AG04450 (cell line): ENCODE results near the gene FAM3A. TPM values are rescaled to one million over a fixed set of nuclear protein-coding genes. Genes with fewer than 3 reads are reported as not detected.

Experiments
- CTCF ChIA-PET: fragments of 300-600, 350-600 bp; formaldehyde crosslinking; extraction: SDS; loops from one replicate; lab custom pipeline; 2022; ENCODE audit warnings: antibody characterized with exemption, inconsistent platforms; lab: Charles Lee
- POLR2A ChIA-PET: fragments of 350-600 bp; formaldehyde crosslinking; extraction: SDS; loops from one replicate; lab custom pipeline; 2021; ENCODE audit warnings: antibody characterized with exemption, inconsistent platforms; lab: Yijun Ruan, JAX
- DNase-seq: peaks from one replicate; pipeline ENCODE4 v3.0.0-alpha.2; 2011; ENCODE audit warnings: low read depth, low spot score
- H3K27ac ChIP-seq: one replicate; pipeline ENCODE4 v1.5.1; 2012; ENCODE audit warnings: low read depth, low read length, control low read depth
- H3K27me3 ChIP-seq: one replicate; pipeline ENCODE4 v1.6.0; 2012; ENCODE audit warnings: low read length; ENCODE audit not compliant: control insufficient read depth, insufficient read depth
- H3K4me3 ChIP-seq: 2 replicates; pipeline ENCODE4 v1.5.1; 2011; ENCODE audit warnings: mild to moderate bottlenecking, low read depth, low read length, control low read depth
- H3K9me3 ChIP-seq: 2 replicates; pipeline ENCODE4 v1.5.1; 2012; ENCODE audit warnings: low read length; ENCODE audit not compliant: control insufficient read depth, insufficient read depth
- polyA plus RNA-seq: library from polyadenylated mRNA; depleted of rRNA; stranded (reverse); fragments of >200 nt; gene quantifications from 2 replicates; pipeline ENCODE4 v1.2.3, GENCODE V29; 2011
- TF ChIP-seq, protein P1 (sequence below): IDR thresholded peaks from 2 replicates; pipeline ENCODE4 v1.5.1; 2011; ENCODE audit warnings: low read depth, low read length, control low read depth, inconsistent platforms

Gene FAM3A
- polyA plus RNA-seq, 1 experiment, result 15.5 TPM

DNA sequence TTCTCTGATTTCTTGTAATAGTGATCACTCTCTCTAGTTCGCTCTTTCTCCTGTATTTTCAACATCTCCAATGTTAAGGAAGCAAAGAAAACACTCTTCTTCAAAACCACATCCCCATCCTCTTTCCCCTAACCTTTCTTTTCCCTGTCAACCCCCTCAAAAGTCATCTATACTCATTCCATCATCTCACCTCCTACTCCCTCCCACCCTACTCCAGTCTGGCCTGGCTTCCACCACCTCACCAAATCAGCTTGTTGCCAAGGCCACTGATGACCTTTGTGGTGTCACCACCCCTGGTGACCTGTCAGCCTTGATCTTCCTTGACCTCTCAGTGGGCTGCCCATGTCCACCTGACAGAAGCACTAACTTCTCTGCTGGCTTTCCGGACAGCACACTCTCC is 2.3 kb downstream of the FAM3A start:
- ChIA-PET POLR2A (no interaction called here), CTCF (interaction anchor here (0.8 kb wide), 1 partner anchor 115 kb away, joined by 3 read pairs; no protein-coding TSS in a partner anchor)
- TF ChIP-seq, protein P1, sequence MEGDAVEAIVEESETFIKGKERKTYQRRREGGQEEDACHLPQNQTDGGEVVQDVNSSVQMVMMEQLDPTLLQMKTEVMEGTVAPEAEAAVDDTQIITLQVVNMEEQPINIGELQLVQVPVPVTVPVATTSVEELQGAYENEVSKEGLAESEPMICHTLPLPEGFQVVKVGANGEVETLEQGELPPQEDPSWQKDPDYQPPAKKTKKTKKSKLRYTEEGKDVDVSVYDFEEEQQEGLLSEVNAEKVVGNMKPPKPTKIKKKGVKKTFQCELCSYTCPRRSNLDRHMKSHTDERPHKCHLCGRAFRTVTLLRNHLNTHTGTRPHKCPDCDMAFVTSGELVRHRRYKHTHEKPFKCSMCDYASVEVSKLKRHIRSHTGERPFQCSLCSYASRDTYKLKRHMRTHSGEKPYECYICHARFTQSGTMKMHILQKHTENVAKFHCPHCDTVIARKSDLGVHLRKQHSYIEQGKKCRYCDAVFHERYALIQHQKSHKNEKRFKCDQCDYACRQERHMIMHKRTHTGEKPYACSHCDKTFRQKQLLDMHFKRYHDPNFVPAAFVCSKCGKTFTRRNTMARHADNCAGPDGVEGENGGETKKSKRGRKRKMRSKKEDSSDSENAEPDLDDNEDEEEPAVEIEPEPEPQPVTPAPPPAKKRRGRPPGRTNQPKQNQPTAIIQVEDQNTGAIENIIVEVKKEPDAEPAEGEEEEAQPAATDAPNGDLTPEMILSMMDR, result no peak

GRCh38 chrX:154512879-154513553 is 3.0 kb downstream of the FAM3A start:
- CTCF ChIA-PET, result interaction anchor here (0.8 kb wide), 1 partner anchor 114 kb away, joined by 3 read pairs; no protein-coding TSS in a partner anchor
- no peak for DNase-seq
- POLR2A ChIA-PET, result no interaction called here
- Histone ChIP-seq H3K9me3 (no peaks in the 10 kb centered on the region), H3K27me3 (no peaks in the 10 kb centered on the region), H3K4me3 (no peak overlapping the region), H3K27ac (no peak overlapping the region)
- TF ChIP-seq, protein P1, result no peak

More for the DNA sequence above, 2.3 kb downstream of the FAM3A start:
- no peak for DNase-seq
- Histone ChIP-seq H3K9me3 (no peaks in the 10 kb centered on the region), H3K4me3 (no peak overlapping the region), H3K27me3 (no peaks in the 10 kb centered on the region), H3K27ac (no peak overlapping the region)

DNA sequence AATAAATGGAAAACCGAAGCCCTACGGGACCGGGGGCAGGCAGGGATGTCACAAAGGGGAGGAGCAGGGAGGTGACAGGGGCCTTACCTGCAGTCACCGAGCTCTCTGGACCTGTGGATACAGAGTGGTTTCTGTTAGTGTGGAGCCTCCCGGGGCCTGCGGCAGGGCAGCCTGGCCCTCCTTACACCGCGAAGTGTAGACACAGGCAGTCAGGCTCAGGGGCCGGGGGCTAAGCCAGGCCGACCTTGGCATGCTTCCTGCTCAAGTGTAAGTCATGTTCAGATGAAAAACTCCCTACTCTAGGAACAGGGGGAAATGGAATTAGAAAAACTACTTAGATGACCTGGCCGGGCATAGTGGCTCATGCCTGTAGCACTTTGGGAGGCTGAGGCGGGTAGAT is 4.3 kb downstream of the FAM3A start:
- no peak for DNase-seq
- ChIA-PET CTCF (no interaction called here), POLR2A (no interaction called here)
- H3K27ac ChIP-seq, result no peak overlapping the region
- H3K27me3 ChIP-seq, result no peaks in the 10 kb centered on the region
- H3K9me3 ChIP-seq, result no peaks in the 10 kb centered on the region
- TF ChIP-seq, protein P1, result no peak
- no peak overlapping the region for H3K4me3 ChIP-seq

DNA sequence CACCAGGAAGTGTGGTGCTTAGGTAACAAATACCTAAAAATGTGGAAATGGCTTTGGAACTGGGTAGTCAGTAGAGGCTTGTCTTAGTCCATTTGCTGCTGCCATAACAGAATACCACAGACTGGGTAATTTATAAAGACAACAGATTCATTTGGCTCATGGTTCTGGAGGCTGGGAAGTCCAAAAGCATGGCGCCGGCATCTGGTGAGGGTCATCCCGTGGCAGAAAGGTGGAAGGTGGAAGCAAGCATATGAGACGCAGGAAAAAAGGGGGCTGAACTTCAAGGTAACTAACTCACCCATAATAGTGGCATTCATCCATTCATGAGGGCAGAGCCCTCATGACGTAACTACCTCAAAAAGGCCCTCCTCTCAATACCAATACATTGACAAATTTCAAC is 6.6 kb downstream of the FAM3A start:
- CTCF ChIA-PET, result no interaction called here

DNA sequence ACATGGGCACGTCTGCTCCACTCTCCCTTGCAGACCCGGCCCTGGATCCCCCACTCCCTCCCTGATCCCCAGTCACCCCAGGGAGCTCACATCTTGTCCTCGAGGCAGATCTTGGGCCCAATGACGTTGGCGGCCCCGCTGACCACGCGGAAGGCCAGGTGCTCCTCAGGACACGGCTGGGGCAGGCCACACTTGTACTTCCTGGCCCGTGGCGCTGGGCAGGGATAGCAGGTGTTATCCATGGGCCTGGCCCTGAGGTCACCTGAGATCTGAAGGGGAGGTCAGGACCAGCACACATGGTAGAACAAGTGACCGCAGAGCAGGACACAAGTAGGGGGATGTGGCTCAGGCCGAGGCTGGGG is 7.7 kb downstream of the FAM3A start:
- TF ChIP-seq, protein P1, result no peak
- CTCF ChIA-PET, result no interaction called here
- POLR2A ChIA-PET, result no interaction called here
- Histone ChIP-seq H3K27ac (no peak overlapping the region), H3K27me3 (no peaks in the 10 kb centered on the region), H3K9me3 (no peaks in the 10 kb centered on the region), H3K4me3 (no peak overlapping the region)
- DNase-seq, result no peak

More for the DNA sequence above, 6.6 kb downstream of the FAM3A start:
- DNase-seq, result no peak
- Histone ChIP-seq H3K4me3 (no peak overlapping the region), H3K27ac (no peak overlapping the region), H3K27me3 (no peaks in the 10 kb centered on the region), H3K9me3 (no peaks in the 10 kb centered on the region)
- POLR2A ChIA-PET, result no interaction called here
- TF ChIP-seq, protein P1, result no peak
